ENCODE data around the gene GAS7. TPM values are rescaled to one million over a fixed set of nuclear protein-coding genes. Genes with fewer than 3 reads are reported as not detected.

GAS7 gene
- total and polyA plus RNA-seq, 9 of the 15 experiments (the other 6 are each of a cell fraction or from before 2014, with no cell fraction given), result 0.11 to 0.33 TPM; not detected in 7

DNA sequence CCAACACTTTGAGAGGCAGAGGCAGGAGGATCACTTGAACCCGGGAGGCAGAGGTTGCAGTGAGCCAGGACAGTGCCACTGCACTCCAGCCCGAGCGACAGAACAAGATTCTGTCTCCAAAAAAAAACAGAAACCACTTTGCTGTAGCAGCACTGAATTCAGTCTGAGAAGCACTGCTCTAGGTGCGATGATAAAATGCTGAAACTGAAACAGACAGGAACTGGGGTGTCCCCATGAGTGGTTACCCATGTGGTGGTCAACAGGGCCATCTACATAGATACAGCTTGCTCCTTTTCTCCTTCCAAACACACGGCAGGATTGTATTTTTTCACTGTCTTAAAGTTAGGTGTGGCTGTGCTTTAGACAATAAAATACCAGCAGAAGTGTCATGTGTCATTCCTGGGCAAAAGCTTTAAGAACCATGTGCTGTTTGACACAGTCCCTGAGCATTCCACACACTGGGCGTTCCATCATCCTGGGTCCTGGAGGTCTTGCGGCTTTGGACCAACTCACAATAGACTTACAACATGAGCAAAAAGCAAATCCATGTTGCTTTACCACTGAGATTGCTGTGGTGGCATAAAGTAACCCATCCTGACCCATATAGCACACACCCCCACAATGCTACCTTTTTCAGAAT is 11.5 kb downstream of the GAS7 start:
- no TSS peak for BruUV-seq (replicated peaks)
- in situ Hi-C loops (cut with MboI), result no loop called here
- FAIRE-seq, result no peak

DNA sequence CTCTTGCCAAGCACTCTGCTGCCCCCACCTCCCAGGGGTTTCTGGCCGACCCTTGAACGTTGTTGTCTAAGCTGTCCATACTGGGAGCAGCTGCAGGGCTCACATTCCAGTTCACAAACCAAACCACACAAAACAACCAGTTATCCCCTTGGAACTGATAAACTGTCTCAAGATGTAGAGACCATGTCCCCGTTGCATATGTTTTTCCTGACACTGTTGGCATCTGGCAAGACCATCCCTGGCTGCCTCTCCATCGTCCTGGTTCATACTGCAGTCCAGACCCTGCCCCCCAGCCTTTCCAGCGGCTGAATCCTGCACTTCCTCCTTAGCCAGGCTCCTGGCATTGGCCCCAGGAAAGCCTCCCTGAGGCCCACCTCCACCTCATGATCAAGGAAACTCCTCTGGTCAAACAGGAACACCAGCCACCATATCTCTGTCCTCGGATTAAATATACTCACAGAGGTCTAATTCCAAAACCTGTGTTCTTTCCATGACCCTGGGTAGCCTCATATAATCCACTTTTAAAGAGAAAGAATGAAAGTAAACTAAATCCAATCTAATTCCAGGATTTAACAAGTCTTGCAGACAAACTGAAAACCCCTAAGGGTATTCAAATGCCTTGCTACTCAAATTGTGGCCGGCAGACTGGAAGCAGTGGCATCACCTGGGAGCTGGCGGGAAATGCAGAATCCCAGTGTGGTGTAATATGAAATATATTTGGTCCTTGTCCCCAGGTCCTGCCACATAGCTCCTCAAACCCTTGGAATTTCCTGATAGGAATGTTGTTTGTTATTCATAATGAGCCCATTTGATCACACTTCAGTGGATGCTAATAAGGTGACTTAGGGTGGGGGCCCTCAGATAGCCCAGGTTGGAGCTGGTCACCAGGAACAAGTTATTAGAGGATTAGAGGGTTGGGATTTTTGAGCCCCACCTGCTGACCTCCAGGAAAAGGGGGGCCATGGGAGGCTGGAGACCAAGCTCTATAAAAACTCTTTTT is 14.2 kb downstream of the GAS7 start:
- ATAC-seq, result no peak
- 0% methylated on average over 6 of the region's 8 CpGs for WGBS (ENCODE audit: insufficient coverage, low coverage, missing lambda C conversion rate)
- intact Hi-C loops (cut with micrococcal nuclease), result no loop called here
- TF ChIP-seq, protein P1, sequence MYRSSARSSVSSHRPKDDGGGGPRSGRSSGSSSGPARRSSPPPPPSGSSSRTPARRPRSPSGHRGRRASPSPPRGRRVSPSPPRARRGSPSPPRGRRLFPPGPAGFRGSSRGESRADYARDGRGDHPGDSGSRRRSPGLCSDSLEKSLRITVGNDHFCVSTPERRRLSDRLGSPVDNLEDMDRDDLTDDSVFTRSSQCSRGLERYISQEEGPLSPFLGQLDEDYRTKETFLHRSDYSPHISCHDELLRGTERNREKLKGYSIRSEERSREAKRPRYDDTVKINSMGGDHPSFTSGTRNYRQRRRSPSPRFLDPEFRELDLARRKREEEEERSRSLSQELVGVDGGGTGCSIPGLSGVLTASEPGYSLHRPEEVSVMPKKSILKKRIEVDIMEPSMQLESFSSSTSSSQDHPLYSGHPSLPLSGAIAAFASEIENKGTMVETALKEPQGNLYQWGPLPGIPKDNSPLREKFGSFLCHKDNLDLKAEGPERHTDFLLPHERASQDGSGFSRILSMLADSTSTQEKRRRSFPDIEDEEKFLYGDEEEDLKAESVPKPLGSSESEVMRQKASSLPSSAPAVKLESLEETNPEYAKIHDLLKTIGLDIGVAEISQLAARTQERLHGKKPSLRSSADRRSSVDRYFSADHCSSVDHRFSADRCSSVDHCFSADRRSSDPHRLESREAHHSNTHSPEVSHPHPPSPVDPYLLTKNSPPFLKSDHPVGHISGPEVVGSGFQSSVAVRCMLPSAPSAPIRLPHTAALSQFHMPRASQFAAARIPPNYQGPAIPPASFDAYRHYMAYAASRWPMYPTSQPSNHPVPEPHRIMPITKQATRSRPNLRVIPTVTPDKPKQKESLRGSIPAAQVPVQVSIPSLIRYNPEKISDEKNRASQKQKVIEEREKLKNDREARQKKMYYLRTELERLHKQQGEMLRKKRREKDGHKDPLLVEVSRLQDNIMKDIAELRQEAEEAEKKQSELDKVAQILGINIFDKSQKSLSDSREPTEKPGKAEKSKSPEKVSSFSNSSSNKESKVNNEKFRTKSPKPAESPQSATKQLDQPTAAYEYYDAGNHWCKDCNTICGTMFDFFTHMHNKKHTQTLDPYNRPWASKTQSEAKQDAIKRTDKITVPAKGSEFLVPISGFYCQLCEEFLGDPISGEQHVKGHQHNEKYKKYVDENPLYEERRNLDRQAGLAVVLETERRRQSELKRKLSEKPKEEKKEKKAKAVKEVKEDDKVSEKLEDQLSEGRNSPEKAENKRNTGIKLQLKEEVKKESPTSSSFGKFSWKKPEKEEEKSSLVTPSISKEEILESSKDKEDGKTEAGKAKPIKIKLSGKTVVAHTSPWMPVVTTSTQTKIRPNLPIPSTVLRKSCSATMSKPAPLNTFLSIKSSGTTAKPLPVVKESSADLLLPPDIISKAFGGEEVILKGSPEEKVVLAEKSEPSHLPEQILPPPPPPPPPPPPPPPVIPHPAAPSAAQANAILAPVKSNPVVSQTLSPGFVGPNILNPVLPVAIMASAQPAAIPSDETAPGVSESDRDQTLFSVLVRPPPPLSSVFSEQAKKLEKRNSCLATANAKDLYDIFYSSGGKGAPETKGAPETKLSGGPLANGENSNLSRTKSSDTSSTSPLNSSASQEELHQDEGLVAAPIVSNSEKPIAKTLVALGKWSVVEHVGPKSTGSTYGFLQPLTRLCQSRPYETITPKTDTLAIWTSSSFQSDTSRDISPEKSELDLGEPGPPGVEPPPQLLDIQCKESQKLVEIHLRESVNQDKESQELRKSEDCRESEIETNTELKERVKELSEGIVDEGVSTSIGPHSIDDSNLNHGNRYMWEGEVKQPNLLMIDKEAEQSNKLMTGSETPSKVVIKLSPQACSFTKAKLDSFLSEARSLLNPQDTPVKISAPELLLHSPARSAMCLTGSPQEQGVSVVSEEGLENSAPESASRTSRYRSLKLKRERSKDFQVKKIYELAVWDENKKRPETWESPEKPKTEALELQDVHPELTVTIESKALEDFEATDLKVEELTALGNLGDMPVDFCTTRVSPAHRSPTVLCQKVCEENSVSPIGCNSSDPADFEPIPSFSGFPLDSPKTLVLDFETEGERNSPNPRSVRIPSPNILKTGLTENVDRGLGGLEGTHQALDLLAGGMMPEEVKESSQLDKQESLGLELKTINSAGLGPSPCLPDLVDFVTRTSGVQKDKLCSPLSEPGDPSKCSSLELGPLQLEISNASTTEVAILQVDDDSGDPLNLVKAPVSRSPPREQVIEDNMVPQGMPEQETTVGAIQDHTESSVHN (IDR thresholded peaks at IDR 0.05; ENCODE audit: borderline replicate concordance in 1 of 2, low read depth in 1 of 2), result no peak

More for the DNA sequence above, 11.5 kb downstream of the GAS7 start:
- no peaks in the 10 kb centered on the region for H3K79me2 ChIP-seq (ENCODE audit: control insufficient read depth, insufficient read depth, low read length)
- no peaks in the 10 kb centered on the region for H3K9me3 ChIP-seq (replicated peaks; ENCODE audit: control insufficient read depth, insufficient read depth, low read depth, low read length)
- H3K27me3 ChIP-seq (ENCODE audit: control insufficient read depth in 2 of 2, insufficient read depth in 2 of 2, low read length in 2 of 2), result no peaks in the 10 kb centered on the region; a peak in 1 of 5 replicates
- H3K4me2 ChIP-seq (ENCODE audit: insufficient read depth, low read length), result no peak overlapping the region
- H3K4me3 ChIP-seq, result no peak overlapping the region
- TF ChIP-seq CHCHD3 (CRISPR knock-in tag; IDR thresholded peaks at IDR 0.05) (no peak), SIN3A (IDR thresholded peaks at IDR 0.05; ENCODE audit: borderline replicate concordance in 2 of 2, control insufficient read depth in 1 of 2, low read depth in 2 of 2, low read length in 2 of 2) (no peak)
- no peak for DNase-seq (ENCODE audit: extremely low read depth in 1 of 4, low spot score in 3 of 4)
- H3K27ac ChIP-seq (ENCODE audit: extremely low read depth, low read depth, low read length), result no peak overlapping the region
- ATAC-seq, result no peak
- no peak overlapping the region for H3K9ac ChIP-seq (ENCODE audit: insufficient read depth in 1 of 2, low read depth in 2 of 2, low read length in 2 of 2)
- no peaks in the 10 kb centered on the region for H3K4me1 ChIP-seq (replicated peaks in 1 of 2; ENCODE audit: control insufficient read depth in 2 of 2, insufficient read depth in 2 of 2, low read length in 2 of 2)
- 0% methylated on average over 7 of the region's 7 CpGs for WGBS (ENCODE audit: insufficient coverage, low coverage, missing lambda C conversion rate)
- ChIA-PET POLR2A (no interaction called here), CTCF (ENCODE audit: low intra/inter-chr PET ratio) (no interaction called here)
- intact Hi-C loops (cut with micrococcal nuclease), result no loop called here
- H3K9me1 ChIP-seq (ENCODE audit: control insufficient read depth, insufficient read depth, low read length), result no peaks in the 10 kb centered on the region
- no peaks in the 10 kb centered on the region for H3K36me3 ChIP-seq (ENCODE audit: control insufficient read depth, insufficient read depth, low read length)
- no peaks in the 10 kb centered on the region for H4K20me1 ChIP-seq (replicated peaks; ENCODE audit: control insufficient read depth, insufficient read depth, low read length)
- H2AFZ ChIP-seq (ENCODE audit: low read depth, low read length), result no peak overlapping the region

More for the DNA sequence above, 14.2 kb downstream of the GAS7 start:
- Histone ChIP-seq H3K79me2 (ENCODE audit: control insufficient read depth, insufficient read depth, low read length) (no peaks in the 10 kb centered on the region), H4K20me1 (replicated peaks; ENCODE audit: control insufficient read depth, insufficient read depth, low read length) (no peaks in the 10 kb centered on the region), H3K27ac (ENCODE audit: extremely low read depth, low read depth, low read length) (no peak overlapping the region), H3K9ac (ENCODE audit: insufficient read depth in 1 of 2, low read depth in 2 of 2, low read length in 2 of 2) (no peak overlapping the region), H3K4me3 (no peak overlapping the region), H2AFZ (ENCODE audit: low read depth, low read length) (no peak overlapping the region), H3K4me1 (replicated peaks in 1 of 2; ENCODE audit: control insufficient read depth in 2 of 2, insufficient read depth in 2 of 2, low read length in 2 of 2) (no peaks in the 10 kb centered on the region), H3K27me3 (ENCODE audit: control insufficient read depth in 2 of 2, insufficient read depth in 2 of 2, low read length in 2 of 2) (no peaks in the 10 kb centered on the region; a peak in 1 of 5 replicates), H3K4me2 (ENCODE audit: insufficient read depth, low read length) (no peak overlapping the region), H3K9me3 (replicated peaks; ENCODE audit: control insufficient read depth, insufficient read depth, low read depth, low read length) (no peaks in the 10 kb centered on the region), H3K9me1 (ENCODE audit: control insufficient read depth, insufficient read depth, low read length) (no peaks in the 10 kb centered on the region), H3K36me3 (ENCODE audit: control insufficient read depth, insufficient read depth, low read length) (no peaks in the 10 kb centered on the region)
- FAIRE-seq (no peak), DNase-seq (ENCODE audit: extremely low read depth in 1 of 4, low spot score in 3 of 4) (no peak)
- in situ Hi-C loops (cut with MboI), result no loop called here
- ChIA-PET CTCF (ENCODE audit: low intra/inter-chr PET ratio) (no interaction called here), POLR2A (interaction anchor here (0.5 kb wide), 1 partner anchor 69 kb away, joined by 4 read pairs; no protein-coding TSS in a partner anchor)
- no TSS peak for BruUV-seq (replicated peaks)
